T1000 (cell line): ENCODE measurements around the gene CACNA1C.

Source experiments
- DNase-seq: peaks from one replicate; lab custom pipeline; 2025; ENCODE audit warnings: mixed read lengths; lab: John Stamatoyannopoulos, UW

Gene CACNA1C

GRCh38 chr12:2520722-2521246 lies 468.0 kb downstream of the CACNA1C start:
- no peak for DNase-seq

- no peak for DNase-seq
Observed at GRCh38 chr12:2523317-2523716, 470.5 kb downstream of the CACNA1C start.

- DNase-seq, result no peak
Observed at GRCh38 chr12:2523844-2524243, 471.1 kb downstream of the CACNA1C start.

GRCh38 chr12:2526371-2526770 lies 473.6 kb downstream of the CACNA1C start:
- DNase-seq, result no peak

- no peak for DNase-seq
Observed at GRCh38 chr12:2528001-2528400, 475.2 kb downstream of the CACNA1C start.

GRCh38 chr12:2529807-2530206 lies 477.0 kb downstream of the CACNA1C start:
- no peak for DNase-seq

- no peak for DNase-seq
Observed at GRCh38 chr12:2531371-2531770, 478.6 kb downstream of the CACNA1C start.

GRCh38 chr12:2533036-2533435 lies 480.2 kb downstream of the CACNA1C start:
- no peak for DNase-seq

GRCh38 chr12:2535583-2536204 lies 482.9 kb downstream of the CACNA1C start:
- no peak for DNase-seq

- DNase-seq, result no peak
Observed at GRCh38 chr12:2536724-2537123, 483.9 kb downstream of the CACNA1C start.

- DNase-seq, result no peak
Observed at GRCh38 chr12:2537868-2538541, 485.2 kb downstream of the CACNA1C start.

- no peak for DNase-seq
Observed at GRCh38 chr12:2539938-2540337, 487.2 kb downstream of the CACNA1C start.

GRCh38 chr12:2540535-2540941 lies 487.8 kb downstream of the CACNA1C start:
- no peak for DNase-seq

GRCh38 chr12:2541631-2542204 lies 488.9 kb downstream of the CACNA1C start:
- DNase-seq, result no peak

GRCh38 chr12:2543801-2544200 lies 491.0 kb downstream of the CACNA1C start:
- no peak for DNase-seq

GRCh38 chr12:2544230-2544629 lies 491.4 kb downstream of the CACNA1C start:
- no peak for DNase-seq

GRCh38 chr12:2547273-2548044 lies 494.7 kb downstream of the CACNA1C start:
- DNase-seq, result no peak

GRCh38 chr12:2548081-2548480 lies 495.3 kb downstream of the CACNA1C start:
- no peak for DNase-seq

GRCh38 chr12:2550561-2551411 lies 498.0 kb downstream of the CACNA1C start:
- DNase-seq, result no peak

GRCh38 chr12:2551412-2551900 lies 498.7 kb downstream of the CACNA1C start:
- DNase-seq, result no peak

- no peak for DNase-seq
Observed at GRCh38 chr12:2552000-2552756, 499.4 kb downstream of the CACNA1C start.
